HG03575 (cell line): ENCODE data around the gene PDE6B.

ENCODE experiments used
- ATAC-seq: cut with Tn5 transposase; IDR thresholded peaks from one replicate; pipeline ENCODE4 v1.9.1; 2021; ENCODE audit not compliant: unreplicated experiment, insufficient number of reproducible peaks, low FRiP score; ENCODE audit errors: extremely low read depth

Gene PDE6B

DNA sequence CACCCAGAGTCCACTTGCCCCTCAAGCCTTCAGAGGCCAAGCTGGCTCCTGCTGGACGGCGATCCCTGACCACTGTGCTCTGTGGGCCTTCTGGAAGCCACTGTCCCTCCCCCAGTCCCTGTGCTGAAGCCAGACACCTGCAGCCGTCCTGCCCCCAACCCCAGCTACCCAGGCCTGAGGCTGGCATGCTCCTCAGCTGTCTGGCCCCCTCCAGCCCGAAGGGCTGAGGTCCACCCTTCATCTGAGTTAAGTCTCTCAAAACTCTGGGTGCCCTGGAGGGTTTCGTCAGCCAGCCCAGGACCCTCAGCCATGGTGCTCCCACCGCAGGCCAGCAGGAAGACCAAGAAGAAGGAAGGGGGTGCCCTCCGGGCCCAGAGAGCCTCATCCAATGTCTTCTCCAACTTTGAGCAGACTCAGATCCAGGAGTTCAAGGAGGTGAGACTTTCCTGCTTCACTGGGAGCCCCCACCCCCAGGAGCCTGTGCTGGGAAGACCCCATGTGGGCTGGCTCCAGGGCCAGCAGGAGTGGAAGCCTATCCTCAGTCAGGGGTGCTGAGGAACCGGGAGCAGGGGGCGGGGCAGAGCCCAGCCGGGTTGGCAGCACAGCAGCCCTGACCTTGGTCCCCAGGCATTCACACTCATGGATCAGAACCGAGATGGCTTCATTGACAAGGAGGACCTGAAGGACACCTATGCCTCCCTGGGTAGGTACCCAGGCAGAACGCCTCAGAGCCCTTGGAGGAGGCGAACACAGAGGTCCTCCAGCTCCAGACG lies 53.1 kb downstream of the PDE6B start:
- ATAC-seq = no peak

DNA sequence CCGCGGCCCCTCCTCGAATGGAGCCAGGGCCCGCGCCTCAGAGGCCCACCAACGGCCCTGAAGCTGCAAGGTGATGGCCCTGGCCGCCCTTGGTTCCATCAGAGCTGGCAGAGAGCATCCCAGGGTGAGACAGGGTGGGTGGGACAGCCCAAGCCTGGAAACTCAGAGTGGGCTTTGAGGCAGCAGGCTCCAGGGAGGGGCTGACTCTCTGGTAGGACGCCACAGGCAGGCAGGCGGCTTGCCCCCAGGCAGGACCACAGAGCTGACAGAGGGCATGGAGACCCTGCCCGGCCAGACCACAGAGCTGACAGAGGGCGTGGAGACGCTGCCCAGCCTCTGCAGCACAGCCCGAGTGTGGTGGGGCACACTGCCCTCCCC lies 53.7 kb downstream of the PDE6B start:
- ATAC-seq = no peak

GRCh38 chr4:679629-680028 lies 54.3 kb downstream of the PDE6B start:
- ATAC-seq = no peak

GRCh38 chr4:680091-680490 lies 54.7 kb downstream of the PDE6B start:
- ATAC-seq = no peak

DNA sequence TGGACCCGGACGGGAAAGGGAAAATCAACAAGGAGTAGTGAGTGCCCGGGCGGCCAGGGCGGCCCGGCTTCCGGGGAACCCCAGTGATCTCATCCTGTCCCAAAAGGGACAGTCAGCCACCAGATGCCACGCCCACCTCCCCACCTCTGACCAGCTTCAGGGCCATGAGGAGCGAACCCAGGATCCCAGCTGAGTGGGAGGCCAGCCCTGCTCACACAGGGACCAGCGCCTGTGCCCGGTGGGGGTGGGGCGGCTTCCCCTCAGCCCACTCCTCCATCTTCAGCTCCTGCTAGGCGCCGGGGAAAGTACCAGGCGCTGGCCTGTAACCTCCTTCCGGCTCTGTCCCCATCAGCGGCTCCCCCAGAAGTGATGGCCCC lies 55.2 kb downstream of the PDE6B start:
- ATAC-seq = no peak

GRCh38 chr4:680928-681645 lies 55.7 kb downstream of the PDE6B start:
- no peak for ATAC-seq

GRCh38 chr4:681736-682451 lies 56.5 kb downstream of the PDE6B start:
- ATAC-seq = no peak

GRCh38 chr4:682490-683172 lies 57.3 kb downstream of the PDE6B start:
- ATAC-seq = no peak

DNA sequence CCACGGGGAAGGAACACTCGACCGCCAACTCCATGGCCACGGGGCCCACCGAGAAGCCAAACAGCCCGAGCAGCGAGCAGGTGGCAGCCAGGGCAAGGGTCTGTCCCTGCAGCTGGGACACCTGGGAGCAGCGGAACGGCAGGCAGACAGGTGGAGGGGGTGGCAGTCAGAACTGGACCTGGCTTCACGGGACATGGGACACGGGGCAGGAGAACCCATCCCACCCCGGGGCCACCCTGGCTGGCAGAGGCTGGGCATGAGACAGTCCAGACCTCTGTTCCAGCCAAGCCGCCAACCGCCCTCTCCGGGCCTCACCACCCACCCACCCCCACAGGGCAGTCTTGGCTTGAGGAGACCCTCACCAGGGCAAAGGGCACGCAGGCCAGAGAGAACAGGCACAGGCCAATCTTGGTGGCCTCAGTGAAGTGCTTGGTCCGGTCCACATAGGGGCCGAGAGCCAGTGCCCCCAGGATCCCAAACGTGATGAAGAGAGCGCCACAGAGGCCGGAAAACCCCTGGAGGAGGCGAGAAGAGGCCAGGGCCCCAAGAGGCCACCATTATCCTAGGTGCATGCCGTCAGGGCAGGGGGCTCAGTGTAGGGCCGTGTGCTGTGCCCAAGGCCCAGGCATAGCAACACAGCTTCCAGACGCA lies 58.0 kb downstream of the PDE6B start:
- ATAC-seq = no peak

DNA sequence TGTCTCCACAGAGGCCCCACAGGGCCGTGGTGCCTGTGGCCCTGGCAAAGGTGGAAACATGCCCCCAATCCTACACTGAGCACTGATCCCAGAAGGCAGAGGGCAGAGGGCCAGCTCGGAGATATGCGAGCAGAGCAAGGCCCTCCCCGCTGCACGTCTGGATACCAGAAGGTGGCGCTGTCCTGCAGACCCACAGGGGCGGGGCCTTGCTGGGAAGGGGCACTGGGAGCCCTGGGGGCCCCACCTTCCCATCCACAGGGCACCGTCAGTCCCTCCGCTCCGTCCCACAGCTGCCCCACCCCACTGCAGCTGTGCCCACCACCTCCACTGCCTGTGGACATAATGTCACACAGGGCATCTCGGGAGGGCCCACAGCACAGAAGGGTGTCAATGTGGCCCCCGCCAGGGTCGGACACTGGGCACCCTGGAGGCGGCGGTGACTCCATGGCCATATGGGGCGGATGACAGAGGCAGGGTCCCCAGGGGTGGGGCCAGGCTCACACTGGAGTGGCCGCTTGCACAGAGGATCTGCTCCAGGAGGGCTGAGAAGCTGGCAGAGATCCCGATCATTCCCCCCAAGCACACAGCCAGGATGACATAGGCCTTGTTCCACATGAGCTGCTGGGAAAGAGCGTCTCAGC lies 58.7 kb downstream of the PDE6B start:
- ATAC-seq = no peak

DNA sequence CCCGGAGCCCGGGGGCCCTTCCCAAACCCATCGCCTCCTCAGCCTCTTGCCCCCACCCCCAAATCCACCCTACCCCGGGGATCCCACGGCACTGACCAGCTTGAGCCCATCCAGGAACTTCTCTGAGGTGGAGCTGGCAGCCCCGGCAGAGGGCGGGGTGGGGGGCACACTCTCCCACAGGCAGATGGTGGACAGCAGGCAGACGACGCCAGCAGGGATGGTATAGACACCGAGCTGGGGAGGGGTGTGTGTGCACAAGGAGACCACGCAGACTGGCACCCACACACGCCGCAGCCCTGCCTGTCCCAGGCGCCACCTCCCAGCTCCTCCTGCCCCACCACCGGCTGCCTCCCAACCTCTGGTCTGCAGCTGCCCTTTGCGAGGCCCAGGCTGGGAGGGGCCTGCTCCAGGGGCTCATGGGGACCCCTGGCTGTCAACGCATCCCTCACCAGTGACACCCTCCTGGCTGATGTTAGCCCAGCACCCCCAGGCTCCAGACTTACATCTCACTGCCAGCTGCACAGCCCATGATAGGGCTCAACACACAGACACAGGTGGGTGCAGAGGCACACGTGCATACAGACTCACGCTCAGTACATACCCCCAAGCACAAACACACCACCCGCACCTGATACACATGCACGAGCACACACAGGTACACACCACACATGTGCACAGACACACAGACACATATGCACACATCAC lies 59.4 kb downstream of the PDE6B start:
- no peak for ATAC-seq

DNA sequence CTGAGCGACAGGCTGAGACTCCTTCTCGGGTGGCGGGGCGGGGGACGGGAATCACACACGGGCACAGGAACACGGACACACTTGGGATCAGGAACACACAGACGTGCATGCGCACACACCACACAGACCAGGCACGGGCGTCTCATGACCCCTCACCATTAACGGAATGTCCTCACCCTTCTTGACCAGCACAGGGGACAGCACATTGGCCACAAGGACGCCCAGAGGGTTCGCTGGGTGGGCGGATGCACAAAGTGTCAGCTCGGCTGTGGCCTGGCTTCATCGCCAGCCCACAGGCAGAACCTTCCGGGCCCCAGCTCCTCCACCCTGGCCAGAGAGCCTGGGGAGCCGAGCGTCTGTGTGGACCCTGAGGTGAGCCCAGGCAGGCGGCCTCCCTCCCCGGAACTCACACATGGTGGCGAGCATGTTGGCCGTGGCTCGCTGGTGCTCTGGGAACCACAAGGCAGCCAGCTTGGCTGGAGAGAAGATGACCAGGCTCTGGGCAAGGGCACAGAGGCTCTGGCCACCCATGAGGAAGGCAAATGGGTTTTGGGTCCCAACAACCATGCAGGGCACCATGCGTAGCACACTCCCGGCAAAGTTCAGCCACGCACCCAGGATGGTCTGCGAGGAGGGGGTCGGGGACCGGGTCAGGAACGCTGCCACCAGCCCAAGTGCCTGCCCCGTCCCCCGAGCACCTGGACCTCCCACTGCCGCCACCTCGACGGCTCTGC lies 60.5 kb downstream of the PDE6B start:
- ATAC-seq = no peak

GRCh38 chr4:686413-687040 lies 61.2 kb downstream of the PDE6B start:
- ATAC-seq = no peak

DNA sequence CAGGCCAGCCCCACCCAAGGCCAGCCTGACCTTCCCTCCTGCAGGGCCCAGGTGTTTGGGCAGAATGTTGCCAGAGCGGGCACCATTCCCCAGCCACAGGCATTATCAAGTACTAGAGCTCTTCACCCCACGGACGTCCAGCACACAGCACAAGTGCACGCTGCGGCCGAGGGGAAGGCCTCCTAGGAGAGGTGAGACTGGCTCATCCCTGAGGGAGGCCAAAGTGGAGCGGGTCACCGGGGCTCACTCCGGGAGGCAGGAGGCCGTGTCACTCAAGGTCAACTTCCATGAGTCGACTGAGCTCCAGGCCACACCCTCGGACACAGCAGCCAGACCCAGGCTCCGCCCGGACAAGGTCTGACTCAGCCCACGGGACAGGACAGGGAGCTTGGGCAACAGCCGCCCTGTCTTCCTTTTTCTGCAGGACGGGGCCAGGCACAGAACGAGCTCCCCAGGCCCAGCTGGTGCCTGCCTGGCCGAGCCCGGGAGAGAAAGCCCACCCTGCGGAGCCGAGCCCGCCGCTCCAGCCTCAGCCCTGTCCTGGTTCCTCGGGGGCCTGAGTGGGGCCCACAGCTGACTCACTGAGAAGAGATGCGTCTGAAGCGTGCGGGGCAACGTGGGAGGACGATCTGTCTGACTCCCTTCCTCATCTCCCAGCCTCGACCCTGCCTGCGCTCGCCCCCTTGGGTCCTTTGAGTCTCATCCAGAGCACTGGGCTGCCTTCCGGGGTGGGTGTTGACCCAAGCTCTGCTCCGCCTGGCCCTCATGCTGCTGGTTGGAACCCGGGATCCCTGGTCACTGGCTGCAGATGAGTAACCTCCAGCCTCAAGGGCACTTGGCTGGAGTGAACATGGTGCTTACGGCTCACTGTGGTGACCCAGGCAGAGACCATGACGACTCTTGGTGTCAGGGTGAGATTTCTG lies 61.9 kb downstream of the PDE6B start:
- no peak for ATAC-seq

DNA sequence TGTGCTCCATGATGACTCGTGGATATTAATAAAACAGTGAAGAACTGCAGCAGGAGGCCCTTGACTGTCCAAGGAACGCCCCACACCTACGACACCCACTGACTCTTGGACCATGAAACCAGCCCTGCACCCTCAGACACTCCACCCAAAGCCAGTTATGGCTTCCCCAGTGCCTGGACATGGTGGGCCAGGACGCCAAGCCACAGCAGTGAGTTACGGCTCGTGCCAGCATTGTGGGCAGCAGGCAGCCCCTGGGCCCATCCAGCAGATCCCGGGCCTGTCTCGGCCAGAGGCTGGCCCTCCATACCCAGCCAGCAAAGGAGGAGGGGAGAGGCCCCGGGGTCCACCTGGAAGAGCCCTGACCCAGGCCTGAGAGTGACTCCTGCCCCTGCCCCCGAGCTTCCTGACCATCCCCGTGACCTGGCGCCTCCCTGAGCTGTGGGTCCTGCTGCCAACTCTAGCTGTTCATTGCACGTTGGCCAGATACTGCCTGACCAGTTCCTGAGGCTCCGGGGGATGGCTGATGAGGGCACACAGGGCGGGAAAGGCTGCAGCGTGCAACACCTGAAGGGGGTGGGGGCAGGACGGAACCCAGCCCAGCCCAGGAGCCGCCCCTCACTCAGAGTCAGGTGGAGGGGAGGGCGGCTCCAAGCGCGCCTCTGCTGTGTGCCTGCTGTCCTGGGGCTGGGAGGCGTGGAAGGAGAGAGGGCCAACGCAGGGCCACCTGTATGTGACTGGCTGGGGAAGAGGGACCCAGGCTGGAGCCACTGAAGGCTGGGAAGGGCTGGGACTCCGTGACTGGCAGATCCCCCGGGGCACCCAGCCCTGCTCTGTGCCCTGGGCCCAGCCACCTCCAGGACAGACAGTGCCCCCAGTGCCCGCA lies 62.8 kb downstream of the PDE6B start:
- no peak for ATAC-seq
